Memory B cell (primary cell): Measurements from ENCODE around the gene RASL10A.

Source experiments
- ATAC-seq: fragments of 150-1000 bp; cut with Tn5 transposase; 2 replicates; pipeline ENCODE4 v1.10.0; 2021; ENCODE audit warnings: low read depth, mild to moderate bottlenecking, moderate library complexity
- DNase-seq, 2 donors: peaks; one replicate each; pipeline ENCODE4 v3.0.0; 2022; ENCODE audit warnings: low spot score in 2 of 2
- H3K27ac Mint-ChIP-seq: one replicate; pipeline ENCODE4 v1.8.0; 2022; ENCODE audit warnings: mild to moderate bottlenecking, moderate library complexity, mixed read lengths
- H3K27me3 Mint-ChIP-seq: one replicate; pipeline ENCODE4 v1.8.0; 2022; ENCODE audit warnings: mixed read lengths
- H3K36me3 Mint-ChIP-seq: one replicate; pipeline ENCODE4 v1.8.0; 2022; ENCODE audit warnings: mild to moderate bottlenecking, mixed read lengths
- H3K4me1 Mint-ChIP-seq: one replicate; pipeline ENCODE4 v1.8.0; 2022; ENCODE audit warnings: mixed read lengths
- H3K4me3 Mint-ChIP-seq: one replicate; pipeline ENCODE4 v1.8.0; 2022; ENCODE audit warnings: mild to moderate bottlenecking, moderate library complexity, mixed read lengths
- H3K9me3 Mint-ChIP-seq: one replicate; pipeline ENCODE4 v1.8.0; 2022; ENCODE audit warnings: mixed read lengths

RASL10A gene

DNA sequence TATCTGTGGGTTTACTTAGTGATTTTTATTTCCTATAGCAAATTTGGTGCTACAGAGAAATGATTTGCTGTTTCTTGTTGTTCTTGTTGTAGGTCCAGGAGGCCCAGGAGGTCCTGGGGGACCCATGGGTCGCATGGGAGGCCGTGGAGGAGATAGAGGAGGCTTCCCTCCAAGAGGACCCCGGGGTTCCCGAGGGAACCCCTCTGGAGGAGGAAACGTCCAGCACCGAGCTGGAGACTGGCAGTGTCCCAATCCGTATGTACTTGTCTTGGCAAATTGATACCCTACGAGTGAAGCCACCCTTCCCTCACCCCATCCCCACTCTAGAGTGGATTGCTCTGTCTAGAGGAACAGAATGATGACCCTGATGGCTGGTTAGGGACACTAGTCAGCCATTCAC lies 16.9 kb downstream of the RASL10A start:
- H3K9me3 Mint-ChIP-seq = no peaks in the 10 kb centered on the region
- peaks cover 33% of the 10 kb centered on the region for H3K36me3 Mint-ChIP-seq
- peaks cover 9% of the 10 kb centered on the region for H3K4me1 Mint-ChIP-seq
- no peak overlapping the region for H3K4me3 Mint-ChIP-seq
- no peaks in the 10 kb centered on the region for H3K27me3 Mint-ChIP-seq
- ATAC-seq = no peak
- H3K27ac Mint-ChIP-seq = no peak overlapping the region
- no peak for DNase-seq

DNA sequence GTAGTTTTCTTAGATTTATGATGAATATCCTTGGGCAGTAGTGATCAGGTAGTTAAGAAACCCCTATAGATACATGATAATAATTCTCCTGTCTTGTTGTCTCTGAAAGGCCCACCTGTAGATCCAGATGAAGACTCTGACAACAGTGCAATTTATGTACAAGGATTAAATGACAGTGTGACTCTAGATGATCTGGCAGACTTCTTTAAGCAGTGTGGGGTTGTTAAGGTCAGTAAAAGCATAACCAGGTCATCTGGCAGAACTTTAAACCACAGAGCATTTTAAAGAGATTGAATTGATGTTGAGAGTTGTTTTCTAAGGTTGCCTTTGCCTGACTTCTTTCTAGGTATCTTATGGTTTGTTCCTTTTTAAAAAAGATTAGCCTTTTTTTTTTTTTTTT lies 23.1 kb downstream of the RASL10A start:
- no peak for ATAC-seq
- no peaks in the 10 kb centered on the region for H3K27me3 Mint-ChIP-seq
- H3K4me3 Mint-ChIP-seq = no peak overlapping the region
- H3K9me3 Mint-ChIP-seq = no peaks in the 10 kb centered on the region
- H3K27ac Mint-ChIP-seq = peak overlapping the region; percentile 39
- peaks cover 38% of the 10 kb centered on the region for H3K36me3 Mint-ChIP-seq
- H3K4me1 Mint-ChIP-seq = peaks cover 3% of the 10 kb centered on the region
- no peak for DNase-seq

DNA sequence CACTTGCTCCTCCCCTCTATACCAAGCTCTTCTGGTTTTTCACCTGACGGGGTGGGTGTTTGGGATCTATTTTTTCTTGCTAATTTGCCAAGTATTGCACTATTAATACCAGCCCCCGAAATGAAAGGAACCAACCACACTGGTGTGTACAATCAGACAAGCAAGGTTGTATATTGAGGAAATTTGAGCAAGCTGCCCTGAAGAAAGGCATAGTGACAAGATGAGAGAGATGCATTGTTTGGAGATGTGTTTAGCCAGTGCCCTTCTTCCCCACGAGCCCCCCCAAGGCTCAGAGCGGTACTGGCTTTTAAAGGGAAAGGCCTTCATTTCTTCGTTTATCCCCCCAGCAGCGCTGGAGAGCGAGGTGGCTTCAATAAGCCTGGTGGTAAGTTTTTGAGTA lies 24.3 kb downstream of the RASL10A start:
- no peak overlapping the region for H3K4me3 Mint-ChIP-seq
- H3K36me3 Mint-ChIP-seq = peaks cover 44% of the 10 kb centered on the region
- H3K4me1 Mint-ChIP-seq = peaks cover 3% of the 10 kb centered on the region
- H3K27ac Mint-ChIP-seq = no peak overlapping the region
- no peak for DNase-seq
- H3K27me3 Mint-ChIP-seq = no peaks in the 10 kb centered on the region
- ATAC-seq = no peak
- no peaks in the 10 kb centered on the region for H3K9me3 Mint-ChIP-seq

DNA sequence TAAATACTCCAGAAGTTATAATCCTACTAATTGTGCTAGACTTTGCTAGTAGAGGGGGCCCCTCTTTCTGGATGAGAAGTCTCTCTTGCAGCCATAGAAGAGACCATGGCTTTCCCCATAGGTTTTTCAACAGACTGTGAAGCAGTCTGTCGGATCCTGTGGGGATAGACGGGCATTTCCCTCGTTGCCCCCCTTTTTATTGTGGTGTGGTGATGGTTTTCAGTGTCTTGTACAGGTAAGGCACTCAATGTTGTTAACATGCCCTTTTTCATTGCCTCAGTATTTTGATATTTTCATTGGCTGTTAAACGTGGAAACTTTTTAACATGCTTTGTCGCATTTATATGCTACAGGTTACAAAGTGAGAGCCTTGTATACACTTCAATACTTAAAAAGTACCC lies 25.4 kb downstream of the RASL10A start:
- ATAC-seq = no peak
- DNase-seq = no peak
- Mint-ChIP-seq H3K36me3 (peaks cover 43% of the 10 kb centered on the region), H3K27me3 (no peaks in the 10 kb centered on the region), H3K9me3 (no peaks in the 10 kb centered on the region), H3K4me3 (no peak overlapping the region), H3K27ac (no peak overlapping the region), H3K4me1 (peaks cover 3% of the 10 kb centered on the region)

DNA sequence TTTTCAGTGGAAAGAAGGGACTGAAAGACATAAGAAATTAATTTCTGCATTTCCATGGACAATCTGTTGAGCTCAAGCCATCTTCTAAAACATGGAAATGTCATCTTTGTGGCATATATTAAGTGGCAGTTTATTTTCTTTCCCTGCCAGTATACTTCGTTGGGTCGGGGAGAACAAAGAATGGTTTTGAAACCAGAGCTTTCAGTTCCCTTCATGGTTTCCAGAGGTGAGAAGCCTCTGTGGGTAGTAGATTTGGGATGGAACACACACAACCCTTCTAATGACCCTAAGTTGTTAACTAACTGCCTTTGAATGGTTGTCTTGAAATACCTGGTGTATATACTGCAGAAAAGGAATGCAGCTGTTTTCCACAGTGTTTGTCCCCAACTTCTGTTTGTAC lies 26.7 kb downstream of the RASL10A start:
- Mint-ChIP-seq H3K27ac (peak overlapping the region; percentile 66), H3K4me1 (peaks cover 3% of the 10 kb centered on the region), H3K4me3 (no peak overlapping the region), H3K36me3 (peaks cover 47% of the 10 kb centered on the region), H3K27me3 (no peaks in the 10 kb centered on the region), H3K9me3 (no peaks in the 10 kb centered on the region)
- DNase-seq = no peak
- no peak for ATAC-seq

DNA sequence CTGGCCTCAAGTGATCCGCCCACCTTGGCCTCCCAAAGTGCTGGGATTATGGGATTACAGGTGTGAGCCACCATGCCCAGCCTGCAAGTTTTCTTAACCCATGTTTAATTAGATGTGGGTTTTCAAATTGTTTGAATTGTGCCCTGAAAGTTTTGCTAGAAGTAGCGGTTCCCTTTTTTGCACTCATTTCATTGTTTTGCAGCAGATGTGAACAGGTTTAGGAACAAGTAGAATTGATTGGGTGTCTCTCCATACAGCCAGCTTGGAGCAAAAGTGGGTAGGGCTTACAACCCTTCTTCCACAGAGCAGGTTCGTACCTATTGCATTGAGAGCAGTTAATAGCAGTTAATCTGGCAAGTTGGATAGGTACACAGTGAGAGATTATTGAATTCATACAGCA lies 31.3 kb downstream of the RASL10A start:
- H3K36me3 Mint-ChIP-seq = peaks cover 46% of the 10 kb centered on the region
- no peak overlapping the region for H3K4me3 Mint-ChIP-seq
- no peak overlapping the region for H3K27ac Mint-ChIP-seq
- no peaks in the 10 kb centered on the region for H3K9me3 Mint-ChIP-seq
- H3K27me3 Mint-ChIP-seq = no peaks in the 10 kb centered on the region
- ATAC-seq (no peak), DNase-seq (no peak)
- peaks cover 5% of the 10 kb centered on the region for H3K4me1 Mint-ChIP-seq

DNA sequence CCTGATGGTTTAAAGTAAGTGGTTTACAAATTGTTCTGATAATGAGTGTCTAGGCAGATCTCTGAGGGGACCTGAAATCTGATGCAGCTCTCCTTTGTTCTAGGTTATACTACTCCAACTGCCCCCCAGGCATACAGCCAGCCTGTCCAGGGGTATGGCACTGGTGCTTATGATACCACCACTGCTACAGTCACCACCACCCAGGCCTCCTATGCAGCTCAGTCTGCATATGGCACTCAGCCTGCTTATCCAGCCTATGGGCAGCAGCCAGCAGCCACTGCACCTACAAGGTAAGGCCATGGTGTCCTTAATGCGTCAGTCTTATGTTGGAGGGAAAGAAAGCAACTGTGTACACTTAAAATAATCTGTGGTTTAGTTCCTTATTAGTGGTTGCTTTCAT lies 37.6 kb downstream of the RASL10A start:
- H3K36me3 Mint-ChIP-seq = peaks cover 44% of the 10 kb centered on the region
- H3K27ac Mint-ChIP-seq = no peak overlapping the region
- H3K27me3 Mint-ChIP-seq = no peaks in the 10 kb centered on the region
- DNase-seq = no peak
- peaks cover 17% of the 10 kb centered on the region for H3K4me1 Mint-ChIP-seq
- no peaks in the 10 kb centered on the region for H3K9me3 Mint-ChIP-seq
- H3K4me3 Mint-ChIP-seq = no peak overlapping the region
- no peak for ATAC-seq

DNA sequence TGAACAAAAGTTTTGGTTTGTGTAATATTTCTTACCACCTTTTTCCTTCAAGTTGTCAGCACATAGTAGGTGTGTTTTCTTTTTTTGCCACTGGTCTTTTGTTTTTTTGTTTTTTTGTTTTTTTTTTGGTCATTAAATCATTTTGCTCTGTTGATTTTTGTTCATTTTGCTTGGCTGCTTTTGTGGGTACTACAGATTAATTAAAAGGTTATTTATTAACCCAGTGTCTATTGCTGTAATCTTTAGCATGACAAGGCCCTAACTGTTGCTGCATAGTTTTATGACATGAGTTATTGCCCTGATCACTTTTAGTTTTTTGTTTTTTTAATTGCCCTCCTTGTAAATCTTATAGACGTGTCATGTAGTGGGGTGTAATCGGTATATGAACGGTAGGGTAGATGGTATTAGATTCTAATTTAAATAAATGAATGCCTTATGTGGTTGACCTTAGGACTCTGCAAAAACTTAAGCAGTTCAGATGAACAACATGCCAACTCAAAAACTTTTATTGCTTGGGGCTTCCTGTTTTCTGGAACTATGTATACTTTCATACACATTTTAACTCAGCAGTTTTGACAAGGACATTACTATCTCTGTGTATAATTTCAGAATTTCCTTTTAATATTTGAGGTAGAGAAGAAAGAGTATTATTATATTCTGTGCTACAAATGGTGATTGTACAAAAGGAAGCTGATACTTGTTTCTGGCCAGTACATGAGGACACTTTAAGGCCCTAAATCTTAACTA lies 39.5 kb downstream of the RASL10A start:
- Mint-ChIP-seq H3K27ac (no peak overlapping the region), H3K4me1 (peaks cover 22% of the 10 kb centered on the region), H3K36me3 (peaks cover 38% of the 10 kb centered on the region), H3K9me3 (no peaks in the 10 kb centered on the region), H3K27me3 (no peaks in the 10 kb centered on the region), H3K4me3 (no peak overlapping the region)
- no peak for DNase-seq
- ATAC-seq = no peak

DNA sequence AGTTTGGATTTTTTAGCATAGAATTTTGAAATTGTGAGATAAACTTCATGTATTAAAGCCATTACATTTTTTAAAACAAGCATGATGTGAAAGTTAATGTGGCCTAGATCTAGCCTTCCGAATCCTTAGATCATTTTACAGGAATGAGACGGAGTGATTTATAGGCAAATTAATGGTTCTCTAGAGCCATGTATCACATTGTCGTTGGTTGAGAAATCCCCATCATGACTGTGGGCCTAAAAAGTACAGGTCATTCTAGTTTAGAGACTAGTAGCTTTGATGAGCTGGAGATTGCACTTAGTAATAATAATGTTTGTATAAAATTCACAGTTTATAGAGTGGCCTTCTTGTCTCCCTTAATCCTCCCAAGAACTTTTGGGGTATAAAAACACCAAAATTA lies 40.3 kb downstream of the RASL10A start:
- no peaks in the 10 kb centered on the region for H3K27me3 Mint-ChIP-seq
- peaks cover 37% of the 10 kb centered on the region for H3K36me3 Mint-ChIP-seq
- peaks cover 31% of the 10 kb centered on the region for H3K4me1 Mint-ChIP-seq
- H3K4me3 Mint-ChIP-seq = no peak overlapping the region
- no peaks in the 10 kb centered on the region for H3K9me3 Mint-ChIP-seq
- H3K27ac Mint-ChIP-seq = peak overlapping the region; percentile 31
- no peak for ATAC-seq
- no peak for DNase-seq

DNA sequence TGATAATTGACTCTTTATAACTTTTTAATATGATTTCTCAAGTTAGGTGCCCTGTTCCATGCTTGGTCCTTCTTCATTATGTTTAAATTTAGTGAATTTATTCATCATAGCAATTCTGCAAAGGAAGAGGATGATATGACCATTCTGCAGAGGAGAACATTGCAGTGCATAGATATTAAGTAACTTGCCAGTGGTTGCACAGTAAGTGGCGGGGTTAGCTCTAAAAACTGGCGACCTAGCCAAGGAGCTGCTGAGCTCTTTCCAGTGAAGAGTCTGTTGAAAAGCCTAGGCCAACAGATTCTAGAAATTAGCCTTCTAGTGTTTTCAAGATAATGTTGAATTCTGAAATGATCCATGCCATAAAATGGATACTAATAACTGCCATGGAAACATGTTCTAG lies 42.9 kb downstream of the RASL10A start:
- H3K27ac Mint-ChIP-seq = no peak overlapping the region
- no peak for ATAC-seq
- no peak for DNase-seq
- no peak overlapping the region for H3K4me3 Mint-ChIP-seq
- H3K4me1 Mint-ChIP-seq = peaks cover 37% of the 10 kb centered on the region
- no peaks in the 10 kb centered on the region for H3K9me3 Mint-ChIP-seq
- no peaks in the 10 kb centered on the region for H3K27me3 Mint-ChIP-seq
- H3K36me3 Mint-ChIP-seq = peaks cover 31% of the 10 kb centered on the region

DNA sequence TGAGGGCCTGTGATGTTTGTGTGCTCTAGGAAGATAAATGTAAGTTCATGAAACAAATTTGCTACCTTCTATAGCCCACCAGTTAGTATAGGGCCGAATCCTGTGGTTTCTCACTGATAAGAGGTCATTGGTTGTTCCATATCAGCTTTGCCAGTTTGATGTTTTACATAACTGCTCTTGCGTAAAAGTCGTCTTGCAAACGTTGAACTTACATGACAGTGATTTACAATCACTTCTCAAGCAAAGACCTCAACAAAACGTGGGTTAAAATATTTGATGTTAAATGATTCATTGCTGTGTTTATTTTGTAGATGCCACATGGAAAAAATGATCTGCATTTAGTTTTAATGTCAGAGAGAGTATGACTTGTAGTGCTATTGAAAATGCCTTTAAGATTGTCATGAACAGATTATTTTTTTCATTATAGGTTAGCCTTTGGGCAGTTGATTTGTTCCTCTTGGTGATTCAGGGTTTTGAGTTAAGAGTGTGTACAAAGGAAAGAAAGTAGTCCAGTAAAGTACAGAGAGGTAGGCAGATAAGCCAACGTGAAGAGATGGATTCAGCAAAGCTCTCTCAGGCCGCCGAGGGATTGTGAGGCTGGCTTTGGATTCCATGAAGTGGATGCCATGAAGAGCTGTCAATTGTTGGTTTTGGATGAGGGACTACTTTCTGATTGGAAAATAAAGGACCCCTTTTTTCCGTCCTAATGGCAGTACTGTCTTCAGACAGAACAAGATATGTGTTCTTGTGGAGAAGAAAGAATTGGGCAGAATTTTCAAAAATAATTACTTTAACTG lies 44.8 kb downstream of the RASL10A start:
- ATAC-seq (no peak), DNase-seq (no peak)
- Mint-ChIP-seq H3K36me3 (peaks cover 19% of the 10 kb centered on the region), H3K4me1 (peaks cover 41% of the 10 kb centered on the region), H3K27me3 (no peaks in the 10 kb centered on the region), H3K27ac (peak overlapping the region; percentile 98), H3K9me3 (no peaks in the 10 kb centered on the region), H3K4me3 (peak overlapping the region; percentile 88)

DNA sequence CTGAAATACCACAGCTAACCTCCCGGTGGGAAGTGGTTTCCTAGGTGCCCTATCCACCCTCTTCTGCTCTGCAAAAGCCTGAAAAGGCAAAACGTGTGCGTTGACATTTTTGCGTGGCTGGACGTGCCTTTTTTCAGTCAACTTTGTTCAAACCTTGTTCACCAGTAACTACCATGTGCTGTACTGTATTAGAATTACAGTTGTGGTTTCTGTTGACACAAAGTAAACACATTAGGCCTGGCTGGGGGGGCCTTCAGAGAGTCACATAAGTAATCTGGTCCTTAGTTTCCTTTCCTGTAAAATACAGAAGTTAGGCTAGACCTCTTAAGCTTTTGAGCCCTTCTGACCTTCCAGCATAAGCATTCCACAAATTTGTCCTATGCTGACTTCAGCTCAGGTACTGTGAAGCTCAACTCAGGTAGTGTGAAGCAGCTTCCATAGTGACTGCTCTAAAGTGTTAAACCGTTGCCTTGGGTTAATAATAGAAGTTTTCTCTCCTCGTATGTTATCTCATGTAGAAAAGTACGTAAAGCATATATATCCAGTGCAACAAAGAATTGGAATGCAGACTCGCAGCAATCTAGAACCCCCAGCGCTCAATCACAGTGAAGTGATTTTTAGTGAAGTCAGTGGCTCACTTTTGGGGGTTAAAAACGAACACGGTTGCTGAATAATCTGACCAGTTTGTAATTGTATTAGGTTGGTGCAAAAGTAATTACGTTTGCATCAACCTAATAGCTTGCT lies 45.6 kb downstream of the RASL10A start:
- Mint-ChIP-seq H3K27me3 (no peaks in the 10 kb centered on the region), H3K27ac (peak overlapping the region; percentile 98), H3K4me1 (peaks cover 41% of the 10 kb centered on the region), H3K36me3 (peaks cover 18% of the 10 kb centered on the region), H3K4me3 (peak overlapping the region; percentile 88), H3K9me3 (no peaks in the 10 kb centered on the region)
- no peak for DNase-seq
- no peak for ATAC-seq

DNA sequence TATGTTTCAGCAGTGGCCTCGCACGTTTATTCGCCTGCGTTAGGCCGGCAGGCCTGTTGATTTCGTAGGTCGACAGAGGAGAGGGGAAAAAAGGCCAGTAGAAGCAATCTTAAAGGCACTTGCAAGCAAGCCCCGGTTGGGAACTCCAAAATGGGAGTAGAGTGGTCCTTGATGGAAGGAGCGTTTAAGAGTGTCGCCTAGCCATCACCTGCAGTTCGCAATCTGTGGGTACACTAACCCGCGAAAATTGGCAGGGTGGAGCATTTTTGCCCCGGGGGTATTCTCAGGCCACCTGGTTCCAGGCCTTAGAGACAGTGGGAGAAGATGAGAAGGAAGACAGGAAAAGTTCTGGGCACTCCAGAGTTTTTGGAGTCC lies 46.3 kb downstream of the RASL10A start:
- peaks cover 14% of the 10 kb centered on the region for H3K36me3 Mint-ChIP-seq
- ATAC-seq (no peak), DNase-seq (no peak)
- H3K27me3 Mint-ChIP-seq = no peaks in the 10 kb centered on the region
- H3K9me3 Mint-ChIP-seq = no peaks in the 10 kb centered on the region
- H3K4me3 Mint-ChIP-seq = peak overlapping the region; percentile 88
- peak overlapping the region; percentile 98 for H3K27ac Mint-ChIP-seq
- peaks cover 39% of the 10 kb centered on the region for H3K4me1 Mint-ChIP-seq

DNA sequence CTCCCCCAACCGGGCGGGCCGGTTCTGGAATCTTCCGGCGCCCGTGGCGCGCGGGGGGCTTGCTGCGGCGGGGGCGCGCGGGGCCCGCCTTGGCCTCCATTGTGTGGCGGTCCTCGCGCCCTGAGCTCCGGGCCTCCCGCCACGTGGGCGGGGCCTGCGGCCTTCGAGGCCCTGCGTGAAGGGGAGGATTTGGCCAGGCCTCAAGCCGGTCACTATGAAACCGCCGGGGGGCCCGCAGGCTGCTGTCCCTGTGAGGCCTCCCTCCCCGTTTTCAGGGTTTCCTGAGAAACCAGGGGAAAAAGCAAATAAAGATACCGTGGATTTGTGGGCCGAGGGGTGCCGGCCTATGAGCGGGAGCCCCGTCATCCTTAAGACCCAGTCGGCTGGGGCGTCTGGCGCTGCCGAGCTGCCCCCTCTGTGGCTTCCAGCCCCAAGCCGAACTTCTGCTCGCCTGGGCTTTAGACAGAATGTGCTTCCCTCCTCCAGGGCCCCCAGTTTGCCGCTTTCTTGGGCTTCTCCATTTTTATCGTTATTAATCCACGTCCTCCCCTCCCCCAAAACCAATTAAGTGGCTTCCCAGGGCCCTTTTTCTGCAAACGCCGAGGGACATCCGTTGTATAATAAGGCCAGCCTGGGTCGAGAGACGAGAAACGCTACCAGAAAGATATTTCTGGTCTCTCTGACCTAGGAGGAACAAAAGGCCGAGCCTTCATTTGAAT lies 46.8 kb downstream of the RASL10A start:
- peak overlapping the region; percentile 88 for H3K4me3 Mint-ChIP-seq
- H3K9me3 Mint-ChIP-seq = no peaks in the 10 kb centered on the region
- peak overlapping the region; percentile 98 for H3K27ac Mint-ChIP-seq
- H3K4me1 Mint-ChIP-seq = peaks cover 39% of the 10 kb centered on the region
- ATAC-seq = peak; percentile 16
- DNase-seq = no peak
- H3K27me3 Mint-ChIP-seq = no peaks in the 10 kb centered on the region
- H3K36me3 Mint-ChIP-seq = peaks cover 14% of the 10 kb centered on the region
